K562 (cell line): ENCODE results near the gene PLAAT4. TPM values are rescaled to one million over a fixed set of nuclear protein-coding genes. Genes with fewer than 3 reads are reported as not detected.
A peak's percentile ranks its signal among the peaks of the same experiment; 100 is the strongest.
"Not testable (repeated sequence)": the region's sequence is repeated elsewhere in the genome, so short reads cannot be mapped to it uniquely, and the experiment has no call there.

ENCODE experiments used
- ATAC-seq: fragments of 200-7000 bp; cut with Tn5 transposase; 3 replicates; pipeline ENCODE4 v1.9.1; 2020; ENCODE audit warnings: moderate library complexity
- BruUV-seq: library from RNA; stranded (reverse); fragments of 400-500 nt; replicated peaks from 2 replicates; lab custom pipeline; 2021; lab: Mats Ljungman, UMichigan
- CTCF ChIA-PET: fragments of 300-600 bp; formaldehyde crosslinking; extraction: SDS; loops from one replicate; lab custom pipeline; 2021; ENCODE audit warnings: low intra/inter-chr PET ratio; lab: Yijun Ruan, JAX
- POLR2A ChIA-PET: fragments of 300-600, 350-650 bp; sonication (Branson Sonifier 250); formaldehyde crosslinking; extraction: SDS; loops from one replicate; lab custom pipeline; 2021; ENCODE audit warnings: antibody characterized with exemption, inconsistent platforms; lab: Yijun Ruan, JAX
- DNase-seq, 4 experiments: peaks; one replicate each; pipeline versions ENCODE4 v3.0.0 to v3.0.0-alpha.2; 2011 to 2018; ENCODE audit warnings: low spot score in 3 of 4, mixed read lengths in 3 of 4; ENCODE audit errors: extremely low read depth in 1 of 4
- FAIRE-seq: peaks from 2 replicates; lab custom pipeline; 2011; peaks lifted over from hg19 to GRCh38; lab: Jason Lieb, UNC
- H2AFZ ChIP-seq: 2 replicates; pipeline ENCODE4 v1.6.0; 2011; ENCODE audit warnings: low read depth, low read length, control low read depth, inconsistent platforms
- H3K27ac ChIP-seq: fragments of 200-600 bp; 3 replicates; pipeline ENCODE4 v1.8.0; 2011; ENCODE audit warnings: low read depth, mild to moderate bottlenecking, control low read depth, inconsistent platforms, low read length, moderate library complexity, mixed read lengths; ENCODE audit errors: extremely low read depth
- H3K27me3 ChIP-seq, 2 experiments: fragments of 300-600 bp in 1 of 2; 2 replicates in 1 of 2; 3 replicates in 1 of 2; pipeline versions ENCODE4 v1.6.0 to v1.8.0; 2011; ENCODE audit warnings: inconsistent platforms in 2 of 2, low read length in 2 of 2, mild to moderate bottlenecking in 1 of 2, mixed read lengths in 1 of 2, moderate library complexity in 1 of 2; ENCODE audit not compliant: control insufficient read depth in 2 of 2, insufficient read depth in 2 of 2
- H3K36me3 ChIP-seq: fragments of 300-600 bp; 3 replicates; pipeline ENCODE4 v1.8.0; 2011; ENCODE audit warnings: mild to moderate bottlenecking, low read length, inconsistent platforms; ENCODE audit not compliant: control insufficient read depth, insufficient read depth
- H3K4me1 ChIP-seq, 2 experiments: fragments of 200-600 bp in 1 of 2; replicated peaks in 1 of 2; 2 replicates in 1 of 2; 3 replicates in 1 of 2; pipeline versions ENCODE4 v1.5.1 to v1.8.0; 2011; ENCODE audit warnings: inconsistent platforms in 2 of 2, low read length in 2 of 2, mild to moderate bottlenecking in 1 of 2, mixed read lengths in 1 of 2, moderate library complexity in 1 of 2; ENCODE audit not compliant: control insufficient read depth in 2 of 2, insufficient read depth in 2 of 2
- H3K4me2 ChIP-seq: 2 replicates; pipeline ENCODE4 v1.6.1; 2011; ENCODE audit warnings: low read length, control low read depth, inconsistent platforms, mixed read lengths; ENCODE audit not compliant: insufficient read depth
- H3K4me3 ChIP-seq: fragments of 200-600 bp; sonication (generic), shearing (Covaris generic); 2 replicates; pipeline ENCODE4 v1.5.1; 2016; ENCODE audit warnings: control low read depth, inconsistent platforms
- H3K79me2 ChIP-seq: fragments of 200-600 bp; 3 replicates; pipeline ENCODE4 v1.8.0; 2011; ENCODE audit warnings: low read length, inconsistent platforms; ENCODE audit not compliant: control insufficient read depth, insufficient read depth
- H3K9ac ChIP-seq, 2 experiments: 2 replicates each; pipeline versions ENCODE4 v1.6.0 to v1.6.1; 2011; ENCODE audit warnings: low read depth in 2 of 2, low read length in 2 of 2, control low read depth in 1 of 2, inconsistent platforms in 1 of 2, mild to moderate bottlenecking in 1 of 2, mixed read lengths in 1 of 2; ENCODE audit not compliant: insufficient read depth in 1 of 2
- H3K9me1 ChIP-seq: one replicate; pipeline ENCODE4 v1.6.0; 2011; ENCODE audit warnings: inconsistent platforms, mild to moderate bottlenecking, low read length, moderate library complexity; ENCODE audit not compliant: control insufficient read depth, insufficient read depth
- H3K9me3 ChIP-seq: replicated peaks from 2 replicates; pipeline ENCODE4 v1.5.1; 2011; ENCODE audit warnings: low read depth, low read length, inconsistent platforms; ENCODE audit not compliant: control insufficient read depth, insufficient read depth
- H4K20me1 ChIP-seq: replicated peaks from 2 replicates; pipeline ENCODE4 v1.6.1; 2011; ENCODE audit warnings: low read length, inconsistent platforms, mixed read lengths; ENCODE audit not compliant: control insufficient read depth, insufficient read depth
- CBX1 ChIP-seq: sonication (generic); IDR thresholded peaks from 2 replicates; pipeline ENCODE4 v1.6.1; 2016; ENCODE audit warnings: antibody characterized with exemption, low read depth, mild to moderate bottlenecking
- CBX3 ChIP-seq, 2 experiments: IDR thresholded peaks; 1 replicate in 1 of 2; 2 replicates in 1 of 2; pipeline ENCODE4 v1.6.1; 2012; ENCODE audit warnings: inconsistent platforms in 2 of 2, low read length in 2 of 2, borderline replicate concordance in 1 of 2, control low read depth in 1 of 2
- CBX5 ChIP-seq: IDR thresholded peaks from 2 replicates; pipeline ENCODE4 v1.6.1; 2014; ENCODE audit warnings: low read depth, borderline replicate concordance
- SMAD4 ChIP-seq: fragments of 250-450 bp; sonication (Bioruptor Pico); conservative IDR thresholded peaks from 2 replicates; pipeline ENCODE4 v1.8.0; 2021; ENCODE audit warnings: inconsistent platforms, mild to moderate bottlenecking, moderate library complexity
- TRIM24 ChIP-seq, 2 experiments: fragments of 450-650 bp; IDR thresholded peaks; 2 replicates each; pipeline ENCODE4 v1.6.1; 2016
- TRIM28 ChIP-seq: fragments of 450-650 bp; IDR thresholded peaks from 2 replicates; pipeline ENCODE4 v1.6.1; 2017
- ZEB2 ChIP-seq: fragments of 450-650 bp; IDR thresholded peaks from 2 replicates; pipeline ENCODE4 v1.6.1; 2016
- ZNF280A ChIP-seq: fragments of 450-650 bp; IDR thresholded peaks from 2 replicates; pipeline ENCODE4 v1.6.1; 2018; ENCODE audit warnings: mild to moderate bottlenecking, low read depth; ENCODE audit not compliant: partially characterized antibody
- WGBS: fragments of 100-300 bp; shearing (Covaris generic); methylation state at CpG from one replicate; pipeline ENCODE4 v1.1.6; 2016; ENCODE audit warnings: low coverage, mixed read lengths; ENCODE audit not compliant: insufficient coverage; ENCODE audit errors: missing lambda C conversion rate; 5-methylcytosine and 5-hydroxymethylcytosine counted together
- in situ Hi-C: fragments of 300-500 bp; cut with MboI; formaldehyde crosslinking; loops from 4 replicates; pipeline ENCODE4 v1.15.0; 2018; ENCODE audit warnings: inconsistent platforms, mixed read lengths
- intact Hi-C: fragments of 100-400 bp; cut with micrococcal nuclease; formaldehyde crosslinking; loops from 2 replicates; pipeline ENCODE4 v1.14.2; 2022
- polyA plus RNA-seq, 8 experiments: library from polyadenylated mRNA; depleted of rRNA in 4 of 8; stranded (reverse) in 5 of 8; unstranded in 3 of 8; fragments of >200 nt; fragmentation: Nextera tagmentation in 2 of 8; fragmentation: Illumina TruSeq in 1 of 8; extraction: Ambion mirVana in 2 of 8; extraction: Trizol in 1 of 8; gene quantifications; 2 replicates each; pipeline versions ENCODE4 v1.2.1 to v1.2.3, GENCODE V29; 2011 to 2014; ENCODE audit warnings: inconsistent platforms in 1 of 8, missing spikeins in 1 of 8
- total RNA-seq, 7 experiments: library from RNA; depleted of rRNA in 6 of 7; stranded (reverse); fragments of >200 nt in 6 of 7; fragmentation: Illumina TruSeq in 2 of 7; extraction: Trizol in 2 of 7; gene quantifications; 2 replicates each; pipeline versions ENCODE4 v1.2.1 to v1.2.3, GENCODE V29; 2011 to 2021; ENCODE audit warnings: low replicate concordance in 1 of 7
- TF ChIP-seq, protein P1 (sequence below): fragments of 250-450 bp; sonication (Bioruptor Pico); IDR thresholded peaks from 2 replicates; pipeline ENCODE4 v1.5.1; 2021; ENCODE audit warnings: mild to moderate bottlenecking

Gene PLAAT4
- total and polyA plus RNA-seq, 9 of the 15 experiments (the other 6 are each of a cell fraction or from before 2014, with no cell fraction given) = 0.54 to 3.0 (median 1.3) TPM; not detected in 1

DNA sequence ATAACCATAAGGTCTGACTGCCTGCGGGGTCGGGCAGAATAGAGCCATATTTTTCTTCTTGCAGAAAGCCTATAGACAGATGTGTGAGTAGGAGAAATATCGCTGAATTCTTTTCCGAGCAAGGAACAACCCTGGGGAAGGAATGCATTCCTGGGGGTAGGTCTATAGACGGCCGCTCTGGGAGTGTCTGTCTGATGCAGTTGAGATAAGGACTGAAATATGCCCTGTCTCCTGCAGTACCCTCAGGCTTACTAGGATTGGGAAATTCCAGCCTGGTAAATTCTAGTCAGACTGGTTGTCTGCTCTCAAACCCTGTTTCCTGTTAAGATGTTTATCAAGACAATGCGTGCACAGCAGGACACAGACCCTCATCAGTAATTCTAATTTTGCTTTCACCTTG is 44.6 kb downstream of the PLAAT4 start:
- CTCF ChIA-PET, H3K9me3 ChIP-seq, DNase-seq, H3K27me3 ChIP-seq, POLR2A ChIA-PET, H3K4me1 ChIP-seq, H3K79me2 ChIP-seq, H3K4me3 ChIP-seq, H3K9me1 ChIP-seq, ATAC-seq, H2AFZ ChIP-seq: not testable (repeated sequence)
- TF ChIP-seq, protein P1, sequence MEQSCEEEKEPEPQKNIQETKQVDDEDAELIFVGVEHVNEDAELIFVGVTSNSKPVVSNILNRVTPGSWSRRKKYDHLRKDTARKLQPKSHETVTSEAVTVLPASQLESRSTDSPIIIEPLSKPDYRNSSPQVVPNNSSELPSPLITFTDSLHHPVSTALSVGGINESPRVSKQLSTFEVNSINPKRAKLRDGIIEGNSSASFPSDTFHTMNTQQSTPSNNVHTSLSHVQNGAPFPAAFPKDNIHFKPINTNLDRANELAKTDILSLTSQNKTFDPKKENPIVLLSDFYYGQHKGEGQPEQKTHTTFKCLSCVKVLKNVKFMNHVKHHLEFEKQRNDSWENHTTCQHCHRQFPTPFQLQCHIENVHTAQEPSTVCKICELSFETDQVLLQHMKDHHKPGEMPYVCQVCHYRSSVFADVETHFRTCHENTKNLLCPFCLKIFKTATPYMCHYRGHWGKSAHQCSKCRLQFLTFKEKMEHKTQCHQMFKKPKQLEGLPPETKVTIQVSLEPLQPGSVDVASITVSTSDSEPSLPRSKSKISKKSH (CRISPR knock-in tag) = peak; percentile 71; the same call in 1 of the 2 replicates
- TF ChIP-seq TRIM24 (IDR thresholded peaks at IDR 0.05) = peak; percentile 50 to 74
- peak; percentile 51; the same call in 1 of the 2 replicates for TF ChIP-seq CBX1
- peak; percentile 92 for TF ChIP-seq TRIM28
- peak; percentile 92 for TF ChIP-seq CBX5
- peak; percentile 78 for TF ChIP-seq ZNF280A
- TF ChIP-seq SMAD4 = peak; percentile 23; the same call in 1 of the 2 replicates
- TF ChIP-seq CBX3 (IDR thresholded peaks at IDR 0.05; ENCODE audit: borderline replicate concordance in 1 of 2, low read length in 2 of 2) = peak in 1 of 2 experiments; percentile 61; a peak in 1 of 3 replicates
- TF ChIP-seq ZEB2 = peak; percentile 74
- TF ChIP-seq, all 486 proteins: peak for 9; not testable (repeated sequence) for 477
- H3K27ac ChIP-seq, in situ Hi-C loops, BruUV-seq, H3K9ac ChIP-seq, H3K36me3 ChIP-seq, intact Hi-C loops, H4K20me1 ChIP-seq, H3K4me2 ChIP-seq, FAIRE-seq: not testable (repeated sequence)
- WGBS = 34% methylated on average over 7 of the region's 7 CpGs
